K562 (cell line): ENCODE data around the gene ATP9B. TPM values are rescaled to one million over a fixed set of nuclear protein-coding genes. Genes with fewer than 3 reads are reported as not detected.

Experiments used
- ASH1L ChIP-seq: fragments of 450-650 bp; IDR thresholded peaks from 2 replicates; pipeline ENCODE4 v1.6.1; 2018; ENCODE audit warnings: borderline replicate concordance, mild to moderate bottlenecking, low read depth; ENCODE audit not compliant: partially characterized antibody
- ATF2 ChIP-seq: sonication (generic); formaldehyde crosslinking; IDR thresholded peaks from 2 replicates; pipeline ENCODE4 v1.8.1; 2022; ENCODE audit warnings: missing genetic modification reagents
- CEBPZ ChIP-seq: fragments of 150-350 bp; IDR thresholded peaks from 2 replicates; pipeline ENCODE4 v1.6.1; 2014; ENCODE audit warnings: low read depth, mild to moderate bottlenecking, low read length, borderline replicate concordance
- CXXC5 ChIP-seq: fragments of 250-450 bp; sonication (Bioruptor Pico); IDR thresholded peaks from 2 replicates; pipeline ENCODE4 v1.8.0; 2022; ENCODE audit warnings: inconsistent platforms, mild to moderate bottlenecking, moderate library complexity
- E2F5 ChIP-seq: sonication (generic); formaldehyde crosslinking; IDR thresholded peaks from 2 replicates; pipeline ENCODE4 v1.8.0; 2022; ENCODE audit warnings: mild to moderate bottlenecking, missing genetic modification reagents
- MBD1 ChIP-seq: fragments of 250-450 bp; sonication (Bioruptor Pico); IDR thresholded peaks from 2 replicates; pipeline ENCODE4 v1.8.0; 2022; ENCODE audit warnings: inconsistent platforms
- NCOA4 ChIP-seq: fragments of 450-650 bp; IDR thresholded peaks from 2 replicates; pipeline ENCODE4 v1.6.1; 2018; ENCODE audit warnings: mild to moderate bottlenecking; ENCODE audit not compliant: partially characterized antibody
- PHF20 ChIP-seq: fragments of 450-650 bp; IDR thresholded peaks from 2 replicates; pipeline ENCODE4 v1.6.1; 2018; ENCODE audit not compliant: partially characterized antibody
- TBP ChIP-seq: optimal IDR thresholded peaks from 2 replicates; pipeline ENCODE3; 2011; ENCODE audit warnings: low read depth, low read length, improper control_type of control experiment
- THRB ChIP-seq: fragments of 450-650 bp; formaldehyde crosslinking; conservative IDR thresholded peaks from 2 replicates; pipeline ENCODE4 v1.4.0; 2022; ENCODE audit warnings: mild to moderate bottlenecking, missing genetic modification characterization
- ZBTB2 ChIP-seq: fragments of 450-650 bp; IDR thresholded peaks from 2 replicates; pipeline ENCODE4 v1.6.1; 2016; ENCODE audit warnings: antibody characterized with exemption
- ZNF165 ChIP-seq: fragments of 250-450 bp; sonication (Bioruptor Pico); IDR thresholded peaks from 2 replicates; pipeline ENCODE4 v1.4.0; 2020; ENCODE audit warnings: borderline replicate concordance
- ZNF449 ChIP-seq: fragments of 250-450 bp; sonication (Bioruptor Pico); IDR thresholded peaks from 2 replicates; pipeline ENCODE4 v1.8.0; 2022; ENCODE audit warnings: moderate library complexity, mild to moderate bottlenecking, inconsistent platforms
- ZSCAN32 ChIP-seq: fragments of 450-650 bp; formaldehyde crosslinking; IDR thresholded peaks from 2 replicates; pipeline ENCODE4 v1.4.0; 2020; ENCODE audit warnings: mild to moderate bottlenecking, moderate library complexity
- polyA plus RNA-seq, 8 experiments: library from polyadenylated mRNA; depleted of rRNA in 4 of 8; stranded (reverse) in 5 of 8; unstranded in 3 of 8; fragments of >200 nt; fragmentation: Nextera tagmentation in 2 of 8; fragmentation: Illumina TruSeq in 1 of 8; extraction: Ambion mirVana in 2 of 8; extraction: Trizol in 1 of 8; gene quantifications; 2 replicates each; pipeline versions ENCODE4 v1.2.1 to v1.2.3, GENCODE V29; 2011 to 2014; ENCODE audit warnings: inconsistent platforms in 1 of 8, missing spikeins in 1 of 8
- total RNA-seq, 7 experiments: library from RNA; depleted of rRNA in 6 of 7; stranded (reverse); fragments of >200 nt in 6 of 7; fragmentation: Illumina TruSeq in 2 of 7; extraction: Trizol in 2 of 7; gene quantifications; 2 replicates each; pipeline versions ENCODE4 v1.2.1 to v1.2.3, GENCODE V29; 2011 to 2021; ENCODE audit warnings: low replicate concordance in 1 of 7

Gene ATP9B
- total and polyA plus RNA-seq, 9 of the 15 experiments (the other 6 are each of a cell fraction or from before 2014, with no cell fraction given): 0.66 to 13.2 (median 7.9) TPM

- TF ChIP-seq MBD1 (CRISPR knock-in tag) (no peak), E2F5 (CRISPR knock-in tag) (no peak; the same call in 1 of the 2 replicates), PHF20 (peak; percentile 82), ZNF165 (no peak), TBP (peak; percentile 59), ZSCAN32 (CRISPR knock-in tag) (no peak), ZNF449 (CRISPR knock-in tag) (no peak), ASH1L (no peak), ATF2 (peak; percentile 93), ZBTB2 (no peak), CXXC5 (peak; percentile 82), THRB (CRISPR knock-in tag) (no peak), CEBPZ (no peak), NCOA4 (no peak)
These were observed at the start of gene ATP9B (continued) for GRCh38 chr18:79068937-79069716.
